Iris pigment epithelial cell (primary cell): Measurements from ENCODE around the gene TMEM87B.

ENCODE experiments used
- DNase-seq: peaks from one replicate; pipeline ENCODE4 v3.0.0-alpha.2; 2011; ENCODE audit warnings: low read depth

TMEM87B gene

GRCh38 chr2:112151701-112152440, 96.8 kb downstream of the TMEM87B start:
- no peak for DNase-seq

DNA sequence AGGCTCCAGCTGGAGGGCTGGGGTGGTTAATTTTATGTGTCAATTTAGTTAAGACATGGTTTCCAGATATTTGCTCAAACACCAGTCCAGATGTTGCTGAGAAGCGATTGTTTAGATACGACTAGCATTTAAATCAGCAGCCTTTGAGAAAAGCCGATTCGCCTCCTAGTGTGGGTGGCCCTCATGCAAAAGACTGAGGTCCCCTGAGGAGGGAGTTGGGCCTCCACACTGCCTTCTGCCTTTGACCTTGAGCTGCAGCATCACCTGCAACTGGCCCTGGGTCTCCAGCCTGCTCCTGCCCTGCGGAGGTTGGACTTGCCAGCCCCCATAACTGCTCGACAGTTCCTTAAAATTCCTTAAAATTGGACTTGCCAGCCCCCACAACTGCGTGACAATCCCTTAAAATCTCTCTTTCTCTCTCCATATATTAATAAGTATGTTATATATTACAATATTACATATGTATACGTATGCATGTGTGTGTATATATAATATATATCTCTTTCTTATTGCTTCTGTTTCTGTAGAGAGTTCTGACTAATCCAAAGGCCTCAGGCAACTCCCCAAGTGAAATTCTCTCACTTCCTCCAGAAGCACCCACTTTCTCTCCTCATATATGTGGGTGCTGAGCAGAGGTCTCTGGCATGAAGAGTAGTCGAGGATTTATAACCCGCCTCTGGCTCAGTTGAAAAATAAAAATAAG, 97.6 kb downstream of the TMEM87B start:
- DNase-seq: no peak

- DNase-seq: no peak
These were observed 98.1 kb downstream of the TMEM87B start for GRCh38 chr2:112153179-112153490.

- no peak for DNase-seq
These were observed 98.4 kb downstream of the TMEM87B start for GRCh38 chr2:112153501-112153900.

- DNase-seq: no peak
These were observed 99.4 kb downstream of the TMEM87B start for GRCh38 chr2:112154246-112155117.

DNA sequence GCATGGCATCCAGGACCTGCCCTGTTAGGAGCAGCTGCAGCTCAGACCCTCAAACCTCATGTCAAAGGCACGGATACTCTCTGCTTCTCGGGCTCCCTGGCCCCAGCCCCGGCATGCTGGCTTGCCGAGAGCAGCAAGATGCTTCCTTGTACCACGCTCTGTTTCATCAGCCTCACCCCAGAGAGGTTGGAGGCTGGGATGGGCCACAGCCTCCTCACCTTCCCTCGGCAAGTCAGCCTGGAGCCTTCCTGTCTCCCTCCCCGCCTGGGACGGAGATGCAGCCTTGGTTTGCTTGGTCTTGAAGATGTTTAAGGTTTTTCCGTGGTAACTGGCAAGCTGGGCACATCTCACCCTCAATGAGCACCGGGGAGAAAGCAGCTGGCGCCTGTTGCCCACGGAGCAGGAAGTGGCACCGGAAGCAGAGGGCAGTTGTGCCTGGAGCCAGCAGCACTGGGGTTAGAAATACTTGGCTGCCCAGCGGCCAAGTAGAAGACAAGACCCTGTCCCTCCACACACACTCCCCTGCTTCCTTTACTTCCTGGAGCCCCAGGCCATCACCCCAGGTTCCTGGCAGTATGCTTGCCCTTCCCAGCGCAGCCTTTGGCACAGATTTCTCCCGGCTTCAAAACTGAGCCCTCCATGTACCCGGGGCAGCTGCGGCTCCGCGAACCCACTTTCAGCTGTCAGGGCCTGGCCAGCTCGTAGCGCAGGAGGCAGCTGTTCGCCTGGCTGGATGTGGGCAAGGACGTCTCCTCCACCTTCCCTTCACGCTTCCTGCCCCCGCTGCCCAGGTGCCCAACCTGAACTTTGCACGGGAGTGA, 100.5 kb downstream of the TMEM87B start:
- DNase-seq: no peak

DNA sequence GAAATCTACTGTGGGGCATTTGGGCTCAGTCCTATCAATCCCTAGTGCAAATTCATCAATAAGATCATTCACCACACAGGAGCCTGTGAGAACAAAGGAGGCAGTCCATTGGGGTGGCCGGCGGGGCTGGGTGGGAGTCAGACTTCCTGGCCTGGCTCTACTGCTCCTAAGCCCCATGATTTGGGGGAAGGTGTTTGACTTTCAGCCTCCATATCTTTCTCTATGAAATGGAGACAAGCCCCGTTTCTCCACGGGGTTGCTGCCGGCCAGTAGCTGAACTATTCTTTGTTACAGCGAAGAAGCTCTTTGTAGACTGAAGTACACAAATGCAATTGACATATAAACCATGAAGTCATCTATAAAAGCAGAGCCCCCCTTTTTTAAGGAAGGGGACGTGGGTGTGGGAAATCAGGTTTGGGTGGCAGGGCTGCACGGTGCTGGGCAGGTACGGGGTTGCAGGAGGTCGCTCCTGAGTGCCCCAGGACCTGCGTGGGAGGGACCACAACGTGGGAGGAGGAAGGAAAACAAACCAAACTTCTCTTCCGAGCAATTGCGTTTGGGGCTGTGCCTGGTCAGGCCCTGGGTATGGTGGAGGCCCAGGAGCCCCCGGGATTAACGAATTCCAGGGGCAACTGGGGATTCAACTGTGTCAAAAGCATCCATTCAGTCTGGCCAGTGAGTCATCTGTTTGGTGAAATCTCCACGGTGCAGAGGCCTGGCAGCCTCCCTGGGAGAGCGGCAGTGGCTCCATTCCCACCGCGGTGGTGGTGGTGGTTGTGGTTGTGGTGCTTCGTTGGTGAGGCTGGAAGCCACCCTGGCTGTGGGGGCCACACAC, 101.3 kb downstream of the TMEM87B start:
- DNase-seq: peak; percentile 82

GRCh38 chr2:112157472-112157871, 102.4 kb downstream of the TMEM87B start:
- no peak for DNase-seq

DNA sequence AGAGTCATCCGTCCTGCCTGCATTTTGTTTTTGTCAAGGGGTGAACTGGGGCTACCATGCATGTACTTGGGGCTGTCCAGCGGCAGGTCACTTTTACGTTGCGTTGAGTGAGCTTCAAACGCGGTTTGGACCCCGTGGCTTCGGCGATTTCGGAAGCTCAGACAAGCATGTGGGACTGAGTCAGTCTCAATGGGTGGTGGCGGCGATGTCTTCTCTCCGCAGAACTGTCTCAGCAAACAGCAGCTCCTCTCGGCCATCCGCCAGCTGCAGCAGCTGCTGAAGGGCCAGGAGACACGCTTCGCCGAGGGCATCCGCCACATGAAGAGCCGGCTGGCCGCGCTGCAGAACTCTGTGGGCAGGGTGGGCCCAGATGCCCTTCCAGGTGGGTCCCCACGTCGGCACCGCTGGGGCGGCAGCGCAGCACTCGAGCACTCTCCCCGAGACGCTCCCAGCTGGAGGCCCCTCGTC, 104.4 kb downstream of the TMEM87B start:
- no peak for DNase-seq

DNA sequence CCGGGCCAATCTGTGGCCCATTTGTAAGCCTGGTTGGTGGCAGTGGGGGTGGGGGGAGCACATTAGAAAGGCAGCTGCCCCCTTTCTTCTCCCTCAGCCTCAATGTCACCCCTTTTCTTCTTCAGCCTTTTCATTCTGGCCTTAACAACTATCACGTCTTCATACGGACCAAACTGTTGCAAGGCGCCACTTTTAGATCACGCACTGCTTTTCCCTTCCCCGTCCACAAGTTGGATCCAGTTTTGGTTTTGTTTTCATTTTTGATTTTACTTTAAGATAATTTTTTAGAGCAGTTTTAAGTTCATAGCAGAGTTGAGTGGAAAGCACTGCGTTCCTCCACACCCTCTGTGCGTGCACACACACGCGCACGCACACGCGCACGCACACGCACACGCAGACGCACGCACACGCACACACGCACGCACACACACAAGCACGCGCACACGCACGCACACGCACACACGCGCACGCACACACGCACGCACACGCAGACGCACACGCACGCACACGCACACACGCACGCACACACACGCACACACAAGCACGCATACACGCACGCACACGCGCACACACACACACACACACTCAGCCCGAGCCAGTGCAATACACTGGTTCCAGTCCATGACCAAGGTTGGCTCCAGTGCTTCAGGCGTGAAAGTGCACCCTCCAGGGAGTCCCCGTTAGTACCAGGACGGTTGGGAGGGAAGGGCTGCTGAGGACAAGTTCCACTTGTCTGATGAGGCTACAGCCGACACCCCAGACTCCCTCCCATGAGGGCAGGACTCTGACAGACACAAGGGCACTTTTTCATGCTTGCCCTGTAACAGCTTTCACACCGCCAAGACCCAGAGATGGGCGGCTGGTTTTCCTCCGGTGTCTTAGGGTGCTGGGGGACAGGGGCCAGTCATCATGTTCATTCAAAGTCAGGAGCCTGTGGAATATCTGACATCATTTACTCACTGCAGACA, 105.5 kb downstream of the TMEM87B start:
- no peak for DNase-seq

DNA sequence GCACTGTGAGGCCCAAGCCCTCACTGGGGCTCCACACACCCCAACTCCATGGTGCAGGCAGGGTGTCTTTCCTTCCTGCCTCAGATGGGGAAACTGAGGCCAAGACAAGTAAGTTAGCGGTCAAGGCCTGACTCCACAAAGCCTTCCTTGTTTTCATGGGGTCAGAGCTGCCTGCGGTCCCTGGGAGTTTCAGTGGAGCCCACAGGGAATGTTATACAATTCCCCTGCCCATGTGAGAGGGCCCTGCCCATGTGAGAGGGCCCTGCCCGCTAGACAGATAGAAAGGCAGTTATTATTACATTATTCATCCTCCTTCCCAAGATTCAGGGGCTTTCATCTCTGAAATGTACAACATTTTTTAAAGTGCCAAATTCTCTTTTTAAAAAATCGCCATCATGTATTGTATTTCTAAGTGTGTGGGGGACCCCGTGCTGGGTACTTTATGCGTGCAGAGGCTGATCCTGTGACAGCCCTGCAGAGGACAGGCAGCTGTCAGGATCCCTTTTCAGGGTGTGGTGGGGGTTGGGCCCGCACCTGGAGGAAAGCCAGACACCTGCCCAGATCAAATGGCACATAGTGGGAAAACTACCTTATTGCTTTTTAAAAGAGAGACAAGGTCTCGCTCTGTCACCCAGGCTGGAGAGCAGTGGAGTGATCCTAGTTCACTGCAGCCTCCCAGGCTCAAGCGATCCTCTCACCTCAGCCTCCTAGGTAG, 106.5 kb downstream of the TMEM87B start:
- no peak for DNase-seq

GRCh38 chr2:112162341-112162740, 107.3 kb downstream of the TMEM87B start:
- no peak for DNase-seq

- DNase-seq: no peak
These were observed 107.9 kb downstream of the TMEM87B start for GRCh38 chr2:112162956-112163355.

- no peak for DNase-seq
These were observed 108.5 kb downstream of the TMEM87B start for GRCh38 chr2:112163541-112163981.

GRCh38 chr2:112164876-112165275, 109.8 kb downstream of the TMEM87B start:
- DNase-seq: no peak

DNA sequence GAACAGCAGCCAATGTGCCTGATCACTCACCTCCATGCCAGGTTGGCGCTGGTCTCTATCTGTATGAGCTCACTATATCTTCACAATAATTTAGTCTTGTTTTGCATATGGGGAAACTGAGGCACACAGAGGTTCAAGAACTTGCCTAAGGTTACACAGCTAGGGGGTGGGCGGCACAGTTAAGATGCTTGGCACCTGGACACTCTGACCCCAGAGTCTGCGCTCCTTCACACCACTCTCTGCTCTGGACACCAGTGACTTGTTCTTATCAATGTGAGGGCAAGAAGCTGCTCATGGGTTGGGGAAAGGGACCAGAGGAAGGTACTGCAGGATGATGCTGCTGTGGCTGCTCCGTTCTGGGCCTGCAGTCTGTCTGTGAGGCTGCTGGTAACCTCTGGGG, 110.2 kb downstream of the TMEM87B start:
- no peak for DNase-seq

- DNase-seq: no peak
These were observed 111.9 kb downstream of the TMEM87B start for GRCh38 chr2:112166806-112167499.

- no peak for DNase-seq
These were observed 113.5 kb downstream of the TMEM87B start for GRCh38 chr2:112168422-112169124.
